Anterior cingulate cortex (tissue), 58 donors: ENCODE data around the gene JOSD1.

ENCODE experiments used
- DNase-seq, 58 donors: peaks; one replicate each; lab custom pipeline; 2025; lab: John Stamatoyannopoulos, UW

Gene JOSD1

GRCh38 chr22:38700789-38701628 is at the start of gene JOSD1:
TSS of gene JOSD1 (minus strand) at chr22:38700943. CDS start at chr22:38699987, 956 bp downstream.
- peak; percentile 51 to 96 (median 90) for DNase-seq

- DNase-seq = no peak
Measured at GRCh38 chr22:38750104-38750503, 49.4 kb upstream of the JOSD1 start.

GRCh38 chr22:38748487-38749136 is 47.9 kb upstream of the JOSD1 start:
- DNase-seq = no peak

GRCh38 chr22:38745676-38746460 is 45.1 kb upstream of the JOSD1 start:
- no peak for DNase-seq

- DNase-seq = peak in 4 of 58 donors; percentile 22 to 32 (median 27)
Measured at GRCh38 chr22:38744981-38745380, 44.2 kb upstream of the JOSD1 start.

- DNase-seq = no peak
Measured at GRCh38 chr22:38742176-38742942, 41.6 kb upstream of the JOSD1 start.

GRCh38 chr22:38741576-38741975 is 40.8 kb upstream of the JOSD1 start:
- no peak for DNase-seq

- DNase-seq = no peak
Measured at GRCh38 chr22:38741166-38741565, 40.4 kb upstream of the JOSD1 start.

- peak in 1 of 58 donors; percentile 60 for DNase-seq
Measured at GRCh38 chr22:38740754-38741153, 40.0 kb upstream of the JOSD1 start.

GRCh38 chr22:38740116-38740723 is 39.5 kb upstream of the JOSD1 start:
- peak in 3 of 58 donors; percentile 22 to 36 (median 27) for DNase-seq

GRCh38 chr22:38739300-38740055 is 38.7 kb upstream of the JOSD1 start:
- DNase-seq = peak in 1 of 58 donors; percentile 37

- DNase-seq = no peak
Measured at GRCh38 chr22:38738475-38739070, 37.8 kb upstream of the JOSD1 start.

- no peak for DNase-seq
Measured at GRCh38 chr22:38737302-38738060, 36.7 kb upstream of the JOSD1 start.

- peak in 1 of 58 donors; percentile 23 for DNase-seq
Measured at GRCh38 chr22:38736257-38736570, 35.5 kb upstream of the JOSD1 start.

GRCh38 chr22:38735465-38736256 is 34.9 kb upstream of the JOSD1 start:
- DNase-seq = peak in 6 of 58 donors; percentile 31 to 43 (median 32)

GRCh38 chr22:38735126-38735464 is 34.4 kb upstream of the JOSD1 start:
- DNase-seq = no peak

- no peak for DNase-seq
Measured at GRCh38 chr22:38734421-38735100, 33.8 kb upstream of the JOSD1 start.
